Heart right ventricle (tissue), 16 donors: ENCODE results near the gene ATP8B3. TPM values are rescaled to one million over a fixed set of nuclear protein-coding genes. Genes with fewer than 3 reads are reported as not detected.
"Not testable (repeated sequence)": the region's sequence is repeated elsewhere in the genome, so short reads cannot be mapped to it uniquely, and the experiment has no call there.

Experiments
- ATAC-seq, 8 donors: fragments of 200-7000 bp; cut with Tn5 transposase; one replicate each; pipeline ENCODE4 v1.9.1; 2020; ENCODE audit warnings: mild to moderate bottlenecking in 8 of 8, moderate library complexity in 8 of 8, moderate number of reproducible peaks in 1 of 8
- DNase-seq, 2 donors: peaks; one replicate each; pipeline ENCODE4 v3.0.0-alpha.2; 2020
- H3K27ac ChIP-seq, 10 donors: fragments of 200-600 bp; sonication (generic) in 2 of 10; one replicate each; pipeline versions ENCODE4 v1.5.0 to v1.8.0; 2020 to 2022; ENCODE audit warnings: mild to moderate bottlenecking in 3 of 10
- H3K27me3 ChIP-seq, 7 donors: fragments of 200-600 bp; one replicate each; pipeline ENCODE4 v1.8.0; 2021 to 2022; ENCODE audit warnings: mild to moderate bottlenecking in 2 of 7
- H3K36me3 ChIP-seq, 9 donors: fragments of 200-600 bp; sonication (generic) in 1 of 9; one replicate each; pipeline versions ENCODE4 v1.5.0 to v1.8.0; 2020 to 2022; ENCODE audit warnings: mild to moderate bottlenecking in 2 of 9
- H3K4me1 ChIP-seq, 9 donors: fragments of 200-600 bp; sonication (generic) in 1 of 9; one replicate each; pipeline versions ENCODE4 v1.5.0 to v1.8.0; 2020 to 2022; ENCODE audit warnings: mild to moderate bottlenecking in 4 of 9
- H3K4me3 ChIP-seq, 10 donors: fragments of 200-600 bp; sonication (generic) in 2 of 10; one replicate each; pipeline versions ENCODE4 v1.5.0 to v1.8.0; 2020 to 2022; ENCODE audit warnings: mild to moderate bottlenecking in 7 of 10, moderate library complexity in 2 of 10
- H3K9me3 ChIP-seq, 11 donors: fragments of 200-600 bp in 10 of 11; sonication (generic) in 2 of 11; one replicate each; pipeline versions ENCODE4 v1.5.0 to v1.8.0; 2013 to 2022; ENCODE audit warnings: mild to moderate bottlenecking in 2 of 11, control low read depth in 1 of 11, moderate library complexity in 1 of 11
- WGBS, 2 donors: extraction: QIAGEN DNeasy Blood & Tissue Kit; methylation state at CpG; one replicate each; pipeline ENCODE4 v1.1.7; 2013; ENCODE audit warnings: inconsistent platforms in 1 of 2; 5-methylcytosine and 5-hydroxymethylcytosine counted together
- intact Hi-C, 10 donors: fragments of 100-400 bp; cut with DNase I; formaldehyde crosslinking; loops; one replicate each; pipeline versions ENCODE4 v1.11.1 to v1.14.2; 2022
- polyA plus RNA-seq, 2 donors: library from polyadenylated mRNA; stranded (reverse); fragments of 200-250 nt; gene quantifications; one replicate each; pipeline ENCODE4 v1.2.3, GENCODE V29; 2013
- total RNA-seq, 10 donors: library from RNA; stranded (reverse); fragmentation: NEBNext Ultra II Directional in 3 of 10; extraction: Animal tissue kit (Norgen Biotek cat#: 25700) in 3 of 10; gene quantifications; one replicate each; pipeline versions ENCODE4 v1.2.1 to v1.2.4, GENCODE V29; 2021 to 2023
- TF ChIP-seq, protein P1 (sequence below), 9 donors: fragments of 200-600 bp; sonication (generic) in 2 of 9; IDR thresholded peaks; one replicate each; pipeline versions ENCODE4 v1.5.0 to v1.8.0; 2021 to 2022; ENCODE audit warnings: antibody characterized with exemption in 9 of 9, mild to moderate bottlenecking in 5 of 9, moderate library complexity in 1 of 9
- donor health status: Arrhythmogenic right ventricular cardiomyopathy.
- donor health status: ischemic (EF 13 %, LVEDD 7.1; RV severe dilation, severe dysfunction).
- donor health status: healthy with polysubstance abuse.
- donor health status: DM: no; HTN: yes; CAD: no.
- donor health status: DM: no; HTN: no; CAD: no.
- donor health status: ischemic (EF 25% LVEDD 6.9; RV normal size, moderate dysfunction).
- donor health status: ischemic (EF 25% LVEDD 5.7; RV mildly dilated, moderate dysfunction).
- donor health status: healthy.
- donor health status: DM: yes; HTN: yes; CAD: no.
- donor health status: Ischemic cardiomyopathy.
- donor health status: ischemic (EF 35%, LVEDD 5.7; RV mildly dilated, moderate dysfunction).
- donor health status: nonischemic (EF 11% LVEDD 7.7; RV severe dilation, severe dysfunction).
- donor health status: DM: yes; HTN: yes; CAD: no.
- donor health status: PGD.
- donor health status: ischemic (EF 29% LVEDD 5.4; RV normal size, mild dysfunction).
- donor health status: nonischemic (EF 23%, LVEDD 6.1; RV moderate dilation, normal function).

ATP8B3 gene
- total and polyA plus RNA-seq, 12 donors, result 0.13 to 3.4 (median 0.52) TPM

DNA sequence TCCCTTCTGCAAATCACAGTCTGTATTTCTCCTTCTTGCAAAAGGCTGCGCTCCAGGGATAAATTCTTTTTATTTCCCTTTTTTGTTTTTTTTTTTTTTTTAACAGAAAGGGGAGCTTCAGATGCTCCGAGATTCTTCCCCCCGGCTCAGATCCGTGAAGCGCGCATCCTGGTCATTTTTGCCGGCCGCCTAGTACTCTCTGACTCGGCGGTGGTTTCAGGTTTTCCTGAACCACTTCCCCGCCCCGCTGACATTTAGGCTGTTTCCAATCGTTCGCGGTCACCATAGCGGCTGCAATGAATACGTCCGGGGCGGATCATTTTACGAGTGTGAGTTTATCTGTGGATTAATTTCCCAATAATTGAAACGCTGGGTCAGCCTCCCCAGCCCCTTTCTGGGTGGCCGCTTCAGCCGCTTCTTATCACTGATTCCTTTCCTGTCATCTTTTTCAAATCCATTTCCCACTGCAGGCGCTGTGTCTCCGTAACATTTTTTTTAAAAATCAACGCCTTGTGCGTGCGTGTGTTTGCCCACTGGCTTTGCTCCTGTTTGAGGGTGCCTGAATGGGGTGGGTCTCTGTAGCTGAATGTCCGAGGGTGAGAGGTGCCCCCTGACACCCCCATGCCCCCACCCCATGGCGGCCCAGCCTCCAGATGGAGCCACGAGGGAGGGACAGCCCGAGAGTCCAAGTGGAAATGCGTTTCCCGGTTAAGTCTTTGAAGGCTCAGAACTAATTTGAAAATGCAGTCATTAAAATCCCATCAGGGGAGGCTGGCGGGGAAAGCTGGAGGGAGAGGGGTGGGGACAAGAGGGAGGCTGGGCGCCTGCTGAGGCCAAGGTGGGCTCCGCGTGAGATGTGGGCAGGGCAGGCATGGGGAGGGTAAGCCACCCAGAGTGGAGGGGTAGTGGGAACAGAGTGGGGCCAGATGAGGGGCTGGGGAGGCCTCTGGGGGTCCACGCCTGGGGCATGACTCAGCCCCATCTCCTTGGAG, 48.1 kb downstream of the ATP8B3 start:
- TF ChIP-seq, protein P1, sequence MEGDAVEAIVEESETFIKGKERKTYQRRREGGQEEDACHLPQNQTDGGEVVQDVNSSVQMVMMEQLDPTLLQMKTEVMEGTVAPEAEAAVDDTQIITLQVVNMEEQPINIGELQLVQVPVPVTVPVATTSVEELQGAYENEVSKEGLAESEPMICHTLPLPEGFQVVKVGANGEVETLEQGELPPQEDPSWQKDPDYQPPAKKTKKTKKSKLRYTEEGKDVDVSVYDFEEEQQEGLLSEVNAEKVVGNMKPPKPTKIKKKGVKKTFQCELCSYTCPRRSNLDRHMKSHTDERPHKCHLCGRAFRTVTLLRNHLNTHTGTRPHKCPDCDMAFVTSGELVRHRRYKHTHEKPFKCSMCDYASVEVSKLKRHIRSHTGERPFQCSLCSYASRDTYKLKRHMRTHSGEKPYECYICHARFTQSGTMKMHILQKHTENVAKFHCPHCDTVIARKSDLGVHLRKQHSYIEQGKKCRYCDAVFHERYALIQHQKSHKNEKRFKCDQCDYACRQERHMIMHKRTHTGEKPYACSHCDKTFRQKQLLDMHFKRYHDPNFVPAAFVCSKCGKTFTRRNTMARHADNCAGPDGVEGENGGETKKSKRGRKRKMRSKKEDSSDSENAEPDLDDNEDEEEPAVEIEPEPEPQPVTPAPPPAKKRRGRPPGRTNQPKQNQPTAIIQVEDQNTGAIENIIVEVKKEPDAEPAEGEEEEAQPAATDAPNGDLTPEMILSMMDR (IDR thresholded peaks at IDR 0.05), result no peak
- intact Hi-C loops, result loop anchor here in 4 of 10 donors (10.0 kb wide), 3 partner anchors 89 to 219 kb away; partner anchors contain the start of gene UQCR11 (in 1 of the 4)
- 7 to 8% methylated on average over 39 of the region's 39 CpGs for WGBS, 2 donors
- no peaks in the 10 kb centered on the region for H3K36me3 ChIP-seq
- DNase-seq (no peak), ATAC-seq (no peak)
- peaks cover 0 to 6% (median 0%) of the 10 kb centered on the region in 9 donors for H3K4me1 ChIP-seq
- H3K4me3 ChIP-seq, result no peak overlapping the region
- H3K27ac ChIP-seq, result no peak overlapping the region
- H3K9me3 ChIP-seq, result no peaks in the 10 kb centered on the region
- H3K27me3 ChIP-seq, result peaks cover 36 to 100% (median 100%) of the 10 kb centered on the region in 7 donors

DNA sequence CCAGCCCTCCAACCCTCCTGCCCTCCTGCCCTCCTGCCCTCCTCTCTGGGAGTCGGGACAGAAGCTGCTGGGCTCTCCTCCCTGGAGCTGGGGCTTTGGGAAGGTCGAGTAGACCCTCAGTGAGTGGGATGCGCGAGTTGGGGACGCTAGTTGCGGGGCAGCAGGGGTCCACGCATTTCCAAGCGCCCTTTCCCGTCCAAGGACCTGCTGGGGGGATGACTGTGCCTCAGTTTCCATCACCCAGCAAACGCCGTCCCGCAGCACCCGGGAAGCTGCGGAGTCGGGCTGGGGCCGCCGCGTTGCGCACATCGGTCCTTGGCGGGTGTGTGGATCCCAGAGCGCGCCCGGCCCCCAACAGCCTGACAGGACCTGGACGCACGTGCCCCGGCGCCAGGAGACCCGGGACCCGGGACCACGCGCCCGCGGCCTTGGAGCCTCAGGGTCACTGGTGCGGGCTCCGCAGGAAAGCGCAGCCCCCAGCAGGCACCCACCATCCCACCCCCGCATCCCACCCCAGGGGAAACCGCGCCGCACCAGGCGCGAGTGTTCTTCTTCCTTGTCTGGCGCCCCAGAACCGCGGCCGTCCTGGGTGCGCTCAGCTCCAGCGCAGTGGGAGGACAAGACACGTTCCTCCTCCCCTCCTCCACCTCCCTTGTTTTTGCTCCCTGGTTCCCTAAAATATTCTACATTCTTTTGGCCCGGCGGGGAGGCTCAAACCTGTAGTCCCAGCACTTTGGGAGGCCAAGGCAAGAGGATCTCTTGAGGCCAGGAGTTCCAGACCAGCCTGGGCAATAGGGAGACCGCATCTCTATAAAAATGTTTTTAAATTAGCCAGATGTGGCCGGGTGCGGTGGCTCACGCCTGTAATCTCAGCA, 49.6 kb downstream of the ATP8B3 start:
- TF ChIP-seq, protein P1 (IDR thresholded peaks at IDR 0.05), result no peak
- H3K27me3 ChIP-seq, result peaks cover 45 to 100% (median 100%) of the 10 kb centered on the region in 7 donors
- no peak for DNase-seq

DNA sequence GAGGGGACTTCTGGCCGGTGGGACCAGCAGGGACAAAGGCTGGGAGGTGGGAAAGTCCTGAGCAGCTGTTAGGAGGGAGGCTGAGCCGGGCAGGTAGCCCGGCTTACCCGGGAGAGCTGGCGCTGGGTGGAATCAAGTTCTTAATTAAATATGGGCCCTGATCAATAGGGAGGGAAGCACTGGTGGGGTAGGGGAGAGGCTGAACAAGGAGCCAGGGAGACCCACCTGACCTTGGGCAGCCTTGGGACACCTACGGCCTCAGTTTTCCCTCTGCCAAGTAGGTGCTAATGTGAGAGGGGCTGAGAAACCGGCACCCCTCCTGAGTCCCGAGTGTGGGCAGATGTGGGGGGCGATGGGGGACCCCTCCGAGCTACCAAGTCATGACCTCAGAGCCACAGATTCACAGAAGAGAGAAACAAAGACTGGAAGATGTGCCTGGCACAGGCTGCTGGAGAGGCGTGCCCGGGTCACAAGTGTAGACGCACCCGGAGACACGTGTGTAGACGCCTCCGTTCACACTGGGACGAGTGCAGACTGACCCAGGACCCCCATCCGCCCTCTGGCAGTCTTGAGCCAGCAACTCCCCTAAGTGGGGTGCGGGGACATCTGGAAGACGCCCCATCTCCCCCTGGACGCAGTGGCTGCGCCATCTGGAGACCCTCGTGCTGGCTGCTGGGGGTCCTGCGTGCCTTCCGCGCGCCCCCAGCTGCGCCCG, 50.4 kb downstream of the ATP8B3 start:
- Histone ChIP-seq H3K9me3 (no peaks in the 10 kb centered on the region), H3K4me1 (peaks cover 0 to 14% (median 7%) of the 10 kb centered on the region in 9 donors), H3K36me3 (no peaks in the 10 kb centered on the region), H3K27ac (no peak overlapping the region), H3K4me3 (no peak overlapping the region), H3K27me3 (peaks cover 45 to 100% (median 100%) of the 10 kb centered on the region in 7 donors)
- no peak for ATAC-seq
- TF ChIP-seq, protein P1 (IDR thresholded peaks at IDR 0.05), result no peak
- WGBS, 2 donors, result 2 to 4% methylated on average over 30 of the region's 30 CpGs
- no peak for DNase-seq
- intact Hi-C loops, result loop anchor here in 4 of 10 donors (10.0 kb wide), 3 partner anchors 87 to 217 kb away; partner anchors contain the start of gene UQCR11 (in 1 of the 4)

More for the DNA sequence above, 49.6 kb downstream of the ATP8B3 start:
- no peaks in the 10 kb centered on the region for H3K36me3 ChIP-seq
- H3K4me1 ChIP-seq, result peaks cover 0 to 12% (median 5%) of the 10 kb centered on the region in 9 donors
- WGBS, 2 donors, result 2 to 3% methylated on average over 54 to 56 of the region's 56 CpGs
- no peak overlapping the region for H3K27ac ChIP-seq
- no peak overlapping the region for H3K4me3 ChIP-seq
- no peaks in the 10 kb centered on the region for H3K9me3 ChIP-seq
- intact Hi-C loops, result loop anchor here in 4 of 10 donors (10.0 kb wide), 3 partner anchors 88 to 218 kb away; partner anchors contain the start of gene UQCR11 (in 1 of the 4)
- ATAC-seq, result no peak

GRCh38 chr19:1760786-1761527, 51.1 kb downstream of the ATP8B3 start:
- H3K9me3 ChIP-seq, H3K27ac ChIP-seq, H3K36me3 ChIP-seq, DNase-seq, ATAC-seq, H3K4me3 ChIP-seq: not testable (repeated sequence)
- intact Hi-C loops, result loop anchor here in 4 of 10 donors (10.0 kb wide), 3 partner anchors 86 to 216 kb away; partner anchors contain the start of gene UQCR11 (in 1 of the 4)
- Histone ChIP-seq H3K4me1 (peaks cover 0 to 14% (median 7%) of the 10 kb centered on the region in 9 donors), H3K27me3 (peaks cover 48 to 100% (median 100%) of the 10 kb centered on the region in 7 donors)
- WGBS, 2 donors, result 14 to 15% methylated on average over 15 of the region's 15 CpGs
